ENCODE results near the gene DDAH1. TPM values are rescaled to one million over a fixed set of nuclear protein-coding genes. Genes with fewer than 3 reads are reported as not detected.
A peak's percentile ranks its signal among the peaks of the same experiment; 100 is the strongest.

The DDAH1 gene
- total and polyA plus RNA-seq, 2 of the 8 experiments (the other 6 are each of a cell fraction or from before 2014, with no cell fraction given): 22.8 to 54.5 TPM

DNA sequence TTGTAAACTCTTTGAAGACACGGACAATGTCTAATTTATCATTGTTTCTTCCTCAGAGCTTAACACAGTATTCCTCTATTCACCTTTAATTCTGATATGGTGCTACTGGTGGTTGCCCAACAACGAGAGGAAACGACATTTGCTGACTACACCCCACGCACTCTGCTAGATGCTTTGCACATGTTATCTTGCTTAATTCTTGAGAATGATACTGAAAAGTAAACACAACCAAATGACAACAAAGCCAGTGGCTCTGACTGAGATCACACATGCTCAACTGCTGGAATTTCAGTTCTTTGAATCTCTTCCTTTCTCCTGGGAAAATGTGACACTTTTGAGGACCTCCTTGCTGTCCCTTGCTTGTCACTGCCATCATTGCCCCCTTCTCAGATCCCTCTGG, 37.2 kb upstream of the DDAH1 start:
- no peaks in the 10 kb centered on the region for H3K36me3 ChIP-seq (ENCODE audit: control insufficient read depth in 2 of 4, insufficient read depth in 4 of 4, low read length in 3 of 4)
- no peaks in the 10 kb centered on the region for H3K79me1 ChIP-seq (ENCODE audit: low read depth, low read length)
- no peak overlapping the region for H2BK5ac ChIP-seq (ENCODE audit: low read depth, low read length)
- FAIRE-seq (no peak), DNase-seq (ENCODE audit: low read depth in 1 of 2, low spot score in 2 of 2) (no peak)
- no peak overlapping the region for H3K18ac ChIP-seq (ENCODE audit: extremely low read depth, low read length)
- no peak overlapping the region for H3K14ac ChIP-seq (ENCODE audit: insufficient read length)
- H2BK120ac ChIP-seq (replicated peaks; ENCODE audit: low read depth, low read length): no peak overlapping the region
- no peaks in the 10 kb centered on the region for H4K20me1 ChIP-seq (replicated peaks in 1 of 2; ENCODE audit: control insufficient read depth in 1 of 2, insufficient read depth in 2 of 2, low read length in 2 of 2)
- no peak overlapping the region for H3K4ac ChIP-seq (replicated peaks; ENCODE audit: insufficient read length, low read depth, low read length)
- peak overlapping the region; percentile 94 for H2AFZ ChIP-seq (ENCODE audit: low read length)
- no peak overlapping the region for H4K91ac ChIP-seq (replicated peaks; ENCODE audit: insufficient read length, low read length)
- no peak overlapping the region for H3K4me3 ChIP-seq (ENCODE audit: extremely low read depth in 1 of 4, insufficient read depth in 2 of 4, low read depth in 3 of 4, low read length in 4 of 4)
- no peak overlapping the region for H4K5ac ChIP-seq (ENCODE audit: insufficient read length, low read depth, low read length)
- H3K56ac ChIP-seq (replicated peaks; ENCODE audit: insufficient read length, low read depth, low read length): no peak overlapping the region
- no peak overlapping the region for H3K4me2 ChIP-seq (ENCODE audit: insufficient read depth in 1 of 2, low read depth in 2 of 2, low read length in 2 of 2)
- TF ChIP-seq JUN (IDR thresholded peaks at IDR 0.05; ENCODE audit: low read depth, low read length) (no peak), TAF1 (IDR thresholded peaks at IDR 0.05; ENCODE audit: low read depth, low read length) (no peak)
- no peak overlapping the region for H2AK5ac ChIP-seq (ENCODE audit: low read depth, low read length)
- no peak overlapping the region for H3K23ac ChIP-seq (ENCODE audit: insufficient read length)
- no peaks in the 10 kb centered on the region for H3K9me3 ChIP-seq (ENCODE audit: insufficient read depth in 2 of 2, low read depth in 1 of 2, low read length in 1 of 2)
- 0 out of 2 replicates have a peak overlapping the region, but pooled peaks have one; percentile 17 for H2BK20ac ChIP-seq (ENCODE audit: low read length)
- WGBS, 2 experiments (ENCODE audit: extremely low coverage in 1 of 2, insufficient coverage in 1 of 2, insufficient read length in 1 of 2, insufficient replicate concordance in 2 of 2, low coverage in 1 of 2, low lambda C conversion rate in 2 of 2, missing lambda C conversion rate in 1 of 2): 88% methylated on average over 4 of the region's 4 CpGs; no CpG with 5 or more reads in 1 of the 2 experiments
- POLR2A ChIA-PET (ENCODE audit: partially characterized antibody): no interaction called here
- H3K27me3 ChIP-seq (replicated peaks in 1 of 4; ENCODE audit: control insufficient read depth in 3 of 4, extremely low read depth in 1 of 4, insufficient read depth in 3 of 4, low read length in 3 of 4): peaks cover 0 to 2% (median 0%) of the 10 kb centered on the region in 4 experiments; a peak in 1 of 7 replicates
- CTCF ChIA-PET (ENCODE audit: partially characterized antibody): interaction anchor here (0.6 to 3.0 kb wide), 9 partner anchors 24 to 230 kb away, joined by 3 to 15 read pairs (median 4); partner anchors contain the start of gene DDAH1
- no peaks in the 10 kb centered on the region for H3K23me2 ChIP-seq (ENCODE audit: low read depth, low read length)
- H2BK15ac ChIP-seq (ENCODE audit: low read length): no peak overlapping the region
- H3K27ac ChIP-seq (ENCODE audit: low read depth, low read length): no peak overlapping the region
- no peak overlapping the region for H4K8ac ChIP-seq (ENCODE audit: extremely low read depth, insufficient read depth, low read length)
- H3K4me1 ChIP-seq (replicated peaks in 1 of 4; ENCODE audit: control insufficient read depth in 3 of 4, insufficient read depth in 4 of 4, low read length in 3 of 4): no peaks in the 10 kb centered on the region
- H3K79me2 ChIP-seq (ENCODE audit: control insufficient read depth in 1 of 2, insufficient read depth in 2 of 2, low read length in 2 of 2): no peaks in the 10 kb centered on the region
- H3K9ac ChIP-seq (replicated peaks in 1 of 4; ENCODE audit: extremely low read depth in 1 of 4, low read depth in 3 of 4, low read length in 3 of 4): no peak overlapping the region
- 0 out of 2 replicates have a peak overlapping the region, but pooled peaks have one; percentile 55 for H2BK12ac ChIP-seq (ENCODE audit: low read depth, low read length)
